Stomach smooth muscle (tissue), 2 donors: Measurements from ENCODE around the gene GMPS.
"Not testable (repeated sequence)": the region's sequence is repeated elsewhere in the genome, so short reads cannot be mapped to it uniquely, and the experiment has no call there.

Experiments
- H3K27ac ChIP-seq: one replicate; pipeline ENCODE4 v1.7.0; 2013; ENCODE audit warnings: mild to moderate bottlenecking, low read length, inconsistent platforms
- H3K27me3 ChIP-seq, 2 donors: one replicate each; pipeline ENCODE4 v1.7.0; 2013; ENCODE audit warnings: low read length in 2 of 2; ENCODE audit not compliant: insufficient read depth in 2 of 2, control insufficient read depth in 1 of 2
- H3K36me3 ChIP-seq, 2 donors: one replicate each; pipeline ENCODE4 v1.7.0; 2013; ENCODE audit warnings: low read length in 2 of 2; ENCODE audit not compliant: control insufficient read depth in 2 of 2, insufficient read depth in 2 of 2
- H3K4me1 ChIP-seq: one replicate; pipeline ENCODE4 v1.7.0; 2013; ENCODE audit warnings: low read length; ENCODE audit not compliant: control insufficient read depth, insufficient read depth
- H3K4me3 ChIP-seq, 2 donors: one replicate each; pipeline ENCODE4 v1.7.0; 2013; ENCODE audit warnings: low read length in 2 of 2
- H3K9ac ChIP-seq, 2 donors: one replicate each; pipeline ENCODE4 v1.7.0; 2013; ENCODE audit warnings: low read length in 2 of 2, mild to moderate bottlenecking in 1 of 2
- H3K9me3 ChIP-seq, 2 donors: one replicate each; pipeline ENCODE4 v1.7.0; 2013; ENCODE audit warnings: low read length in 2 of 2; ENCODE audit not compliant: control insufficient read depth in 2 of 2
- donor health status: healthy.
- donor health status: Pancreatic carcinoma.

The GMPS gene

GRCh38 chr3:155872904-155873646, 2.6 kb downstream of the GMPS start:
- no peaks in the 10 kb centered on the region for H3K9me3 ChIP-seq
- peaks cover 14% of the 10 kb centered on the region for H3K4me1 ChIP-seq
- no peaks in the 10 kb centered on the region for H3K36me3 ChIP-seq
- H3K4me3 ChIP-seq: no peak overlapping the region
- no peaks in the 10 kb centered on the region for H3K27me3 ChIP-seq
- peak overlapping the region in 1 of 2 donors; percentile 88 for H3K9ac ChIP-seq
- H3K27ac ChIP-seq: no peak overlapping the region

GRCh38 chr3:155876037-155876436, 5.6 kb downstream of the GMPS start:
- H3K9ac ChIP-seq: no peak overlapping the region
- no peak overlapping the region for H3K27ac ChIP-seq
- no peaks in the 10 kb centered on the region for H3K27me3 ChIP-seq
- peaks cover 5% of the 10 kb centered on the region for H3K4me1 ChIP-seq
- H3K4me3 ChIP-seq: no peak overlapping the region
- no peaks in the 10 kb centered on the region for H3K36me3 ChIP-seq
- H3K9me3 ChIP-seq: no peaks in the 10 kb centered on the region

GRCh38 chr3:155876503-155876902, 6.1 kb downstream of the GMPS start:
- Histone ChIP-seq H3K27me3 (no peaks in the 10 kb centered on the region), H3K9ac (no peak overlapping the region), H3K27ac (no peak overlapping the region), H3K4me1 (peaks cover 5% of the 10 kb centered on the region), H3K36me3 (no peaks in the 10 kb centered on the region), H3K9me3 (no peaks in the 10 kb centered on the region), H3K4me3 (no peak overlapping the region)

GRCh38 chr3:155880286-155880685, 9.8 kb downstream of the GMPS start:
- no peak overlapping the region for H3K27ac ChIP-seq
- no peaks in the 10 kb centered on the region for H3K9me3 ChIP-seq
- H3K36me3 ChIP-seq: no peaks in the 10 kb centered on the region
- no peaks in the 10 kb centered on the region for H3K27me3 ChIP-seq
- H3K4me1 ChIP-seq: no peaks in the 10 kb centered on the region
- no peak overlapping the region for H3K4me3 ChIP-seq
- H3K9ac ChIP-seq: no peak overlapping the region

GRCh38 chr3:155884292-155884691, 13.8 kb downstream of the GMPS start:
- Histone ChIP-seq H3K27ac (no peak overlapping the region), H3K4me1 (no peaks in the 10 kb centered on the region), H3K9ac (no peak overlapping the region), H3K36me3 (no peaks in the 10 kb centered on the region), H3K27me3 (no peaks in the 10 kb centered on the region), H3K9me3 (no peaks in the 10 kb centered on the region), H3K4me3 (no peak overlapping the region)

GRCh38 chr3:155885292-155885691, 14.8 kb downstream of the GMPS start:
- Histone ChIP-seq H3K4me1 (no peaks in the 10 kb centered on the region), H3K4me3 (no peak overlapping the region), H3K9me3 (no peaks in the 10 kb centered on the region), H3K27me3 (no peaks in the 10 kb centered on the region), H3K36me3 (no peaks in the 10 kb centered on the region), H3K9ac (no peak overlapping the region), H3K27ac (no peak overlapping the region)

- not testable (repeated sequence) for H3K9ac ChIP-seq, H3K27ac ChIP-seq, H3K4me1 ChIP-seq, H3K9me3 ChIP-seq, H3K27me3 ChIP-seq, H3K4me3 ChIP-seq, H3K36me3 ChIP-seq
Measured at GRCh38 chr3:155886348-155886747, 15.9 kb downstream of the GMPS start.

- Histone ChIP-seq H3K4me3 (no peak overlapping the region), H3K9me3 (no peaks in the 10 kb centered on the region), H3K9ac (no peak overlapping the region), H3K36me3 (no peaks in the 10 kb centered on the region), H3K4me1 (no peaks in the 10 kb centered on the region), H3K27ac (no peak overlapping the region), H3K27me3 (no peaks in the 10 kb centered on the region)
Measured at GRCh38 chr3:155886915-155887314, 16.5 kb downstream of the GMPS start.

GRCh38 chr3:155889212-155889611, 18.8 kb downstream of the GMPS start:
- Histone ChIP-seq H3K27ac (no peak overlapping the region), H3K36me3 (no peaks in the 10 kb centered on the region), H3K4me3 (no peak overlapping the region), H3K4me1 (no peaks in the 10 kb centered on the region), H3K9ac (no peak overlapping the region), H3K27me3 (no peaks in the 10 kb centered on the region), H3K9me3 (no peaks in the 10 kb centered on the region)

- H3K4me1 ChIP-seq: no peaks in the 10 kb centered on the region
- H3K4me3 ChIP-seq: no peak overlapping the region
- H3K27ac ChIP-seq: no peak overlapping the region
- no peaks in the 10 kb centered on the region for H3K36me3 ChIP-seq
- no peaks in the 10 kb centered on the region for H3K9me3 ChIP-seq
- H3K27me3 ChIP-seq: no peaks in the 10 kb centered on the region
- no peak overlapping the region for H3K9ac ChIP-seq
Measured at GRCh38 chr3:155889952-155890351, 19.5 kb downstream of the GMPS start.

GRCh38 chr3:155890671-155891190, 20.3 kb downstream of the GMPS start:
- Histone ChIP-seq H3K9me3 (no peaks in the 10 kb centered on the region), H3K4me3 (no peak overlapping the region), H3K36me3 (no peaks in the 10 kb centered on the region), H3K27ac (no peak overlapping the region), H3K27me3 (no peaks in the 10 kb centered on the region), H3K4me1 (no peaks in the 10 kb centered on the region), H3K9ac (no peak overlapping the region)
